Choroid plexus epithelial cell (primary cell): ENCODE results near the gene KLHL14.
A peak's percentile ranks its signal among the peaks of the same experiment; 100 is the strongest.
"Not testable (repeated sequence)": the region's sequence is repeated elsewhere in the genome, so short reads cannot be mapped to it uniquely, and the experiment has no call there.

Experiments
- DNase-seq: peaks from one replicate; pipeline ENCODE4 v3.0.0-alpha.2; 2010; ENCODE audit warnings: low read depth
- H3K4me3 ChIP-seq: 2 replicates; pipeline ENCODE4 v1.5.1; 2011; ENCODE audit warnings: low read depth, mild to moderate bottlenecking, control low read depth, low read length, moderate library complexity
- TF ChIP-seq, protein P1 (sequence below): conservative IDR thresholded peaks from 2 replicates; pipeline ENCODE4 v1.5.1; 2011; ENCODE audit warnings: low read depth, mild to moderate bottlenecking, control low read depth, inconsistent platforms, low read length, moderate library complexity

KLHL14 gene

DNA sequence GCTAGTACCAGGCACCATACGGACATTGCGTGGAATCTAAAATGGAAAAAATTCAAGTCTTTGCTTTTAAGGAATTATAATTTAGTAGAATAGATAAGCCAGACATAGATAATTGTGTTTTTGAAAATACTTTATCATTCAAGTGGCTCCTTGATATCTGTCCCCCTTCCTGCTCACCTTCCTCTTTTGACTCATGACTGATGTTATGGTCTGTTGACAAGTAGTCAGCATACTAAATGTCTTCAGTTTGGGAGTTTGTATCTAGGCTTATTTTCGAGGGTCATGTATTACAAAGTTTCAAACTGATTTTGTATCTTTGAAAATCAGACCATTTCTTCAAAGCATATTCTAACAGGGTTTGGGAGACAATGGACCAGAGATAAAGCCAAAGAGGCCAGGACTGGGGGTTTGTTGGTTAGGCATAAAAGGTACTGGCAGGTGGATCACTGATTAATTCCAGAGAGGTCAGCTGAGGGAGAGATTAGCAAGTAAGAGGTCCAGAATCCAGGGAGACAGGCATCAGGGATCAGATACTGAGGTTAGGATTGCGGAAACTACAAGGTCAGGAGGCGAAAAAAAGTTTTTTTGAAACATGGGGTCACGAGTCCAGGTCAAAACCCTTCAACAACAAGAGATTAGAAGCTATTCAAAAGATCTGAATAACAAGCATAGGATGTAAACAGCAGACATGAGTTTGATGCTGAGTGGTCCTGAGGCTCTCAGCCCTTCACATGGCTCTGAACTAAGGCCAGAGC, 31.5 kb upstream of the KLHL14 start:
- no peak overlapping the region for H3K4me3 ChIP-seq
- no peak for DNase-seq
- TF ChIP-seq, protein P1, sequence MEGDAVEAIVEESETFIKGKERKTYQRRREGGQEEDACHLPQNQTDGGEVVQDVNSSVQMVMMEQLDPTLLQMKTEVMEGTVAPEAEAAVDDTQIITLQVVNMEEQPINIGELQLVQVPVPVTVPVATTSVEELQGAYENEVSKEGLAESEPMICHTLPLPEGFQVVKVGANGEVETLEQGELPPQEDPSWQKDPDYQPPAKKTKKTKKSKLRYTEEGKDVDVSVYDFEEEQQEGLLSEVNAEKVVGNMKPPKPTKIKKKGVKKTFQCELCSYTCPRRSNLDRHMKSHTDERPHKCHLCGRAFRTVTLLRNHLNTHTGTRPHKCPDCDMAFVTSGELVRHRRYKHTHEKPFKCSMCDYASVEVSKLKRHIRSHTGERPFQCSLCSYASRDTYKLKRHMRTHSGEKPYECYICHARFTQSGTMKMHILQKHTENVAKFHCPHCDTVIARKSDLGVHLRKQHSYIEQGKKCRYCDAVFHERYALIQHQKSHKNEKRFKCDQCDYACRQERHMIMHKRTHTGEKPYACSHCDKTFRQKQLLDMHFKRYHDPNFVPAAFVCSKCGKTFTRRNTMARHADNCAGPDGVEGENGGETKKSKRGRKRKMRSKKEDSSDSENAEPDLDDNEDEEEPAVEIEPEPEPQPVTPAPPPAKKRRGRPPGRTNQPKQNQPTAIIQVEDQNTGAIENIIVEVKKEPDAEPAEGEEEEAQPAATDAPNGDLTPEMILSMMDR, result no peak

DNA sequence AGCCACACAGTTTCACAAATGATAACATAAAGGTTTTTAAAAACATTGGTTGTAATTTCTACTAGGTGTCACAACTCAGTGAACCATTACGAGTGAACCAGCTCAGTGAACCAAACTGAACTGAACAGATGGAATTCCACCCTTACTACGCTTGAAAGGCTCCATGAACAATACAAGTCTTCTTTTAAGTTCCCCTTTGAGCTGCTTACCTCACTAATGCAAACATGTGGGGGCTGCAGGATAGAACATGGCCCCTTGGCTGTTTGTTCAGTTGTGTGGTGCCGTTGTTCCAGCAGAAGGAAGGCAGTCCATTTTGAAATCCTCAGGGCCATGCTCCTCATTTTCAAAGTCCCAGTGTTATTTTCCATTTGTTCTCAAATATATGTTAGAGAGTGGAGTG, 30.7 kb upstream of the KLHL14 start:
- H3K4me3 ChIP-seq, result no peak overlapping the region
- DNase-seq, result peak; percentile 2
- TF ChIP-seq, protein P1, result no peak

DNA sequence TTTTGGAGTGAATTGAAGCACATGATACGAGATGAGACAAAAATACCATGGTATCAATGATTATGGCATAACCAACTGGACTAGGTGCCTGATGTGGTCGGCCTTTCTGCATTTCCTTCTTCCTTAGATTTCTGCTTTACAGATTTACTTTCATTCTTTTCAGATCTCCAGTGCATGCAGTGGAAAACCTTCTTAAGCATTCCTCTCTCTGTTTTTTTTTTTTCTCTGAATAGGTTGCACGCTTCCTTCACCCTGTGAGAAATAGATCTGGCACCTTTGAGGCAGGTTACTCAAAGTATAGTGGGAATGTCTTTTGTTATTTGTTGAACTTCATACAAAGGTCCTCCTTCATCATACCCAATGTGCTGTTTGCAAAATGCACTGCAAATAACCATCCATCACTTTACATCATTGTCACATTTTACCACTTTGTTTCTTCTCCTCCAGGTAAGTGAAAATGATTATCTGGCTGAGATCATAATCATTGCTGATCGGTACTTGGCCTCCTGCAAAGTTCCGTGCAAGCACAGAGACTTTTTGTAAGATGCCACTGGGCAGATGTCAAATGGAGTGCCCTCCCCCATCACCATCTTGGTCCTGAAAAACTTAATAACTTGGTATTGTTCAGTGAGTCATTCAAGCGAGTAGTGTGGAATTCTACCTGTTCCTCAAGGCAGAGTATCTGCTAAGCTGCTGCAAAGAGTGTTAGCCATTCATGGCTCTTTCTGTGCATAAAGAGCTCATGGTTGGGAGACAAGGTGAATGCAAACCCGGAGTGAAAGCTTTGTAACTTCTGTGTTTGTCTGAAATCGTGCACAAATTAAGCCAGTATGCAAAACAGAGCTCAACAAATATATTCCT, 30.0 kb upstream of the KLHL14 start:
- TF ChIP-seq, protein P1, result no peak
- DNase-seq, result no peak
- no peak overlapping the region for H3K4me3 ChIP-seq

DNA sequence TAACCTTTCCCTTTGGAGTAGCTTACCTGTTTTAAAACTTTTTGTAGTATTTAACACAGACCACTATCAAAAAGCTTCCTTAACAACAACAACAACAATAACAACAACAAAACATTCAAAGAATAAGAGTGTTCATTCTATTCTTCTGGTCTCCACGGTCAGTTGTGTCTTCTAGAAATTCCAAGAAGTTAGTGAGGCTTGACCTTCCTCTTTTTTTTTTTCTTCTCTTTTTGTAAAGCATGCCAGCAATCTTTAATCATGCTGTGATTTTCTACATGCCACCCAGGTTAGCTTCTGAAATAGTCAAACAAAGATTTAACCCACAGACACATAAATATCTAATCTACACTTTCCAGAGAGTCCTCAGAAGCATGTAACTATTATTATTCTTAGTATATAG, 28.4 kb upstream of the KLHL14 start:
- DNase-seq, result no peak
- TF ChIP-seq, protein P1, result no peak

DNA sequence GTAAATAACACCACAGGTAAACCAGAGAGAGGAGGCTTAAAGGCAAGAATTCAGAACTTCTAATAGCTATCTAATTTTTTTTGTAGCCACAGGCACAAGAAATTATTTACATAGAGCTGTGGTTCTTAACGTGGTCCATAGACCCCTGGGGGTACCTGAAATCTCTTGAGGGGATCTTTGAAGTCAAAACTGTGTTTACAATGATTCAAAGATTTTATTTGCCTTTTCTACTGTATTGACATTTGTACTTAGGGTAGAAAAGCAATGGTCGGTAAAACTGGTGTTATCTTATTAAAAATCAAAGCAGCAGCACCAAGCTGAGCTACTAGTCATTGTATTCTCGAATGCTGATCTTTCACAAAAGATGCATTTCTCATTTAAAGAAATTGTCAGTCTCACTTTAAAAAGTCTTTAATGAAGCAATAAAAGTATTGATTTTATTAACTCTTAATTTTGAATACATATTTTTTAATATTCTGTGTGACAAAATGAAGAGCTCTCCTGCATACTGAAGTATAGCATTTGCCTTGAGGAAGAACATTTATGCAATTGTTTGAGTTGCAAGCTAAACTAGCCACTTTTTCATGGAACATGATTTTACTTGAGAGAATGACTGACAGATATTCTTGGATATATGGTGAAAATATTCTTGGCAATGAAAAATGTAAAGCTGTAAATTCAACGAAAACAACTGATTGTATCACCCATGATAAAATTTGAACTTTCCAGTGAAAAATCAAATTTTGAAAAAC, 25.6 kb upstream of the KLHL14 start:
- H3K4me3 ChIP-seq, result no peak overlapping the region
- no peak for DNase-seq
- TF ChIP-seq, protein P1, result no peak

More for the DNA sequence above, 28.4 kb upstream of the KLHL14 start:
- no peak overlapping the region for H3K4me3 ChIP-seq

DNA sequence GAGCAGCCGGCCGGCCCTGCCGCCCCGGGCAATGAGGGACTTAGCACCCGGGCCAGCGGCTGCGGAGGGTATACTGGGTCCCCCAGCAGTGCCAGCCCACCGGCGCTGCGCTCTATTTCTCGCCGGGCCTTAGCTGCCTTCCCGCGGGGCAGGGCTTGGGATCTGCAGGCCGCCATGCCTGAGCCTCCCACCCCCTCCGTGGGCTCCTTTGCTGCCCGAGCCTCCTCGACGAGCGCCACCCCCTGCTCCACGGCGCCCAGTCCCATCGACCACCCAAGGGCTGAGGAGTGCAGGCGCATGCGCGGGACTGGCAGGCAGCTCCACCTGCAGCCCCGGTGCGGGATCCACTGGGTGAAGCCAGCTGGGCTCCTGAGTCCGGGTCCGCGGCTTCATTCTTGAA, 21.8 kb upstream of the KLHL14 start:
- not testable (repeated sequence) for H3K4me3 ChIP-seq, DNase-seq

DNA sequence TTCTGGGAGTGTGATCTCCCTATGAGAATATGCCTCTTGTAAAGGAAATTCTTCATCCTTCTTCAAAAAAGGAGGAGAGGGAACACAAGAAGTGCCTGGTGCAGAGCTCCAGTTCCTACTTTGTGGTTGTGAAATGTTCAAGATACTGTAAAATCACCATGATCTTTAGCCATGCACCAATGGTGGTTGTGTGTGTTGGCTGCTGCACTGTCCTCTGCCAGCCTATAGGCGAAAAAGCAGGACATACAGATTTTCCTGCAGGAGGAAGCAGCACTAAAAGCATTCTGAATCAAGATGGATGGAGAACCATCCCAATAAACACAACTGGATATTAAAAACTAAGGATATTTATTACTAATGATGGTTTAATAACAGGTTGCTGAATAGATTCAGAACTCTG, 6.2 kb upstream of the KLHL14 start:
- TF ChIP-seq, protein P1, result no peak
- DNase-seq, result no peak
- H3K4me3 ChIP-seq, result no peak overlapping the region
